22Rv1 (cell line): ENCODE results near the gene ATP5ME.

Source experiments
- ZFX ChIP-seq: fragments of 450-650 bp; IDR thresholded peaks from 2 replicates; pipeline ENCODE4 v1.6.1; 2017; ENCODE audit warnings: antibody characterized with exemption, borderline replicate concordance
- TF ChIP-seq, protein P1 (sequence below): fragments of 450-650 bp; IDR thresholded peaks from 2 replicates; pipeline ENCODE4 v1.5.1; 2017; ENCODE audit warnings: mild to moderate bottlenecking

DNA sequence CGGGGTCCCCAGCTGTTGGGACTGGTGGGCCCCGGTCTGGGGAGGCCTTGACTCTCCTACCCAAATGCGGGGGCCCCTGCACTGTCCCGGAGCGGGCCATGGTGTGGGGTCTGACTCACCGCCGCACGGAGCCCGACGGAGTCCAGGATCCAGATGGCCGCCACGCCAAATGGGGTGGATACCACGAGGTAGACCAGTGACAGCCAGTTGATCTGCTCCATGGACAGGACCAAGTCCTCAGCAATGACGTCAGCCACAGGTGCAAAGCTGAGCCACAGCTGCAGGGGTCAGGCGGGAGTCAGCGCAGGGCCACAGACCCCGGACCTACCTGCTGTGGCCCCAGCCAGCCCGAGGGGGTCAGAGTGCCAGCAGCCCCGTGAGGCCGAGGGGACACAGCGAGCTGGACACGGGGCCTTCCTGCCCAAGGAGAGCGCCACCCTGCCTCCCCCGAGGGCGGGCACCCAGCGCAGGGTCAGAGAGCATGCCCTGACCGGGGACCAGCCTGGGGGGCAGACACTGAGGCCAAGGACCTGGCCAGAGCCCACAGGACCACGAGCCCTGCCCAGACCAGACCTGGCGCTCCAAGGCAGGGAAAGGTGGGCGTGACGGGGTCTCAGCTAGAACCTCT, 12.5 kb upstream of the ATP5ME start:
- TF ChIP-seq, protein P1, sequence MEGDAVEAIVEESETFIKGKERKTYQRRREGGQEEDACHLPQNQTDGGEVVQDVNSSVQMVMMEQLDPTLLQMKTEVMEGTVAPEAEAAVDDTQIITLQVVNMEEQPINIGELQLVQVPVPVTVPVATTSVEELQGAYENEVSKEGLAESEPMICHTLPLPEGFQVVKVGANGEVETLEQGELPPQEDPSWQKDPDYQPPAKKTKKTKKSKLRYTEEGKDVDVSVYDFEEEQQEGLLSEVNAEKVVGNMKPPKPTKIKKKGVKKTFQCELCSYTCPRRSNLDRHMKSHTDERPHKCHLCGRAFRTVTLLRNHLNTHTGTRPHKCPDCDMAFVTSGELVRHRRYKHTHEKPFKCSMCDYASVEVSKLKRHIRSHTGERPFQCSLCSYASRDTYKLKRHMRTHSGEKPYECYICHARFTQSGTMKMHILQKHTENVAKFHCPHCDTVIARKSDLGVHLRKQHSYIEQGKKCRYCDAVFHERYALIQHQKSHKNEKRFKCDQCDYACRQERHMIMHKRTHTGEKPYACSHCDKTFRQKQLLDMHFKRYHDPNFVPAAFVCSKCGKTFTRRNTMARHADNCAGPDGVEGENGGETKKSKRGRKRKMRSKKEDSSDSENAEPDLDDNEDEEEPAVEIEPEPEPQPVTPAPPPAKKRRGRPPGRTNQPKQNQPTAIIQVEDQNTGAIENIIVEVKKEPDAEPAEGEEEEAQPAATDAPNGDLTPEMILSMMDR, result no peak
- no peak for TF ChIP-seq ZFX
